ENCODE measurements around the gene SLC50A1. TPM values are rescaled to one million over a fixed set of nuclear protein-coding genes. Genes with fewer than 3 reads are reported as not detected.

The SLC50A1 gene
- total RNA-seq, 1 donor from 2014 or later = 42.6 TPM

- Histone ChIP-seq H3K9me3 (no peaks in the 10 kb centered on the region), H3K36me3 (peaks cover 50% of the 10 kb centered on the region), H3K4me1 (peaks cover 70% of the 10 kb centered on the region), H3K27ac (peak overlapping the region; percentile 91), H3K4me3 (peak overlapping the region; percentile 64), H3K27me3 (ENCODE audit: low read depth) (peaks cover 7% of the 10 kb centered on the region)
- ATAC-seq (no peak), DNase-seq (peak; percentile 58)
- intact Hi-C loops (cut with DNase I) = no loop called here
- TF ChIP-seq CTCF (IDR thresholded peaks at IDR 0.05) = no peak
These were observed 4.4 kb upstream of the SLC50A1 start for GRCh38 chr1:155131285-155131684.

DNA sequence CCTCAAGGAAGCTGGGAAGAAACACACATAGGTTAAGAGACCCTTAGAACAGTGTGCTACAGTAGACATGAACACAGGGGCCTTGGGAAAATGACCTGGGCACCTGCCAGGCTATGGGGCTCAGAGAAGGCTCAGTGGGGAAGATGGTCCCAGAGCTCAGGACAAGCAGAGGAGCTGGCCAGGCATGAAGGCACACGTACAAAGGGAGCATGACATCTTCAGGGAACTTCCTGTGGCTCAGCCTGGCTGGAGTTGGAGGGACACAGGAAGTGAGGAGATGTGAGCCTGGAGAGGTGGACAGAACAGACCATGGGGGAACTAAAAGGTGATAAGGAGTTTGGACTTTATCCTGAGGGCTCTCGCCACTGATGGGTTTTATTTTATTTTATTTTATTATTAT, 3.8 kb upstream of the SLC50A1 start:
- H3K9me3 ChIP-seq = no peaks in the 10 kb centered on the region
- peaks cover 50% of the 10 kb centered on the region for H3K36me3 ChIP-seq
- intact Hi-C loops (cut with DNase I) = no loop called here
- TF ChIP-seq CTCF (IDR thresholded peaks at IDR 0.05) = no peak
- peak overlapping the region; percentile 64 for H3K4me3 ChIP-seq
- H3K4me1 ChIP-seq = peaks cover 69% of the 10 kb centered on the region
- ATAC-seq (no peak), DNase-seq (no peak)
- H3K27ac ChIP-seq = peak overlapping the region; percentile 91
- peaks cover 7% of the 10 kb centered on the region for H3K27me3 ChIP-seq (ENCODE audit: low read depth)

GRCh38 chr1:155133799-155134281, 1.8 kb upstream of the SLC50A1 start:
- H3K27me3 ChIP-seq (ENCODE audit: low read depth) = no peaks in the 10 kb centered on the region
- H3K27ac ChIP-seq = peak overlapping the region; percentile 91
- intact Hi-C loops (cut with DNase I) = no loop called here
- peak overlapping the region; percentile 64 for H3K4me3 ChIP-seq
- DNase-seq (no peak), ATAC-seq (no peak)
- TF ChIP-seq CTCF (IDR thresholded peaks at IDR 0.05) = no peak
- no peaks in the 10 kb centered on the region for H3K9me3 ChIP-seq
- H3K4me1 ChIP-seq = peaks cover 63% of the 10 kb centered on the region
- peaks cover 50% of the 10 kb centered on the region for H3K36me3 ChIP-seq

GRCh38 chr1:155134322-155134721, 1.3 kb upstream of the SLC50A1 start:
- DNase-seq (no peak), ATAC-seq (no peak)
- peak overlapping the region; percentile 91 for H3K27ac ChIP-seq
- intact Hi-C loops (cut with DNase I) = no loop called here
- TF ChIP-seq CTCF (IDR thresholded peaks at IDR 0.05) = no peak
- H3K9me3 ChIP-seq = no peaks in the 10 kb centered on the region
- H3K4me3 ChIP-seq = peak overlapping the region; percentile 64
- H3K27me3 ChIP-seq (ENCODE audit: low read depth) = no peaks in the 10 kb centered on the region
- peaks cover 67% of the 10 kb centered on the region for H3K4me1 ChIP-seq
- H3K36me3 ChIP-seq = peaks cover 50% of the 10 kb centered on the region

DNA sequence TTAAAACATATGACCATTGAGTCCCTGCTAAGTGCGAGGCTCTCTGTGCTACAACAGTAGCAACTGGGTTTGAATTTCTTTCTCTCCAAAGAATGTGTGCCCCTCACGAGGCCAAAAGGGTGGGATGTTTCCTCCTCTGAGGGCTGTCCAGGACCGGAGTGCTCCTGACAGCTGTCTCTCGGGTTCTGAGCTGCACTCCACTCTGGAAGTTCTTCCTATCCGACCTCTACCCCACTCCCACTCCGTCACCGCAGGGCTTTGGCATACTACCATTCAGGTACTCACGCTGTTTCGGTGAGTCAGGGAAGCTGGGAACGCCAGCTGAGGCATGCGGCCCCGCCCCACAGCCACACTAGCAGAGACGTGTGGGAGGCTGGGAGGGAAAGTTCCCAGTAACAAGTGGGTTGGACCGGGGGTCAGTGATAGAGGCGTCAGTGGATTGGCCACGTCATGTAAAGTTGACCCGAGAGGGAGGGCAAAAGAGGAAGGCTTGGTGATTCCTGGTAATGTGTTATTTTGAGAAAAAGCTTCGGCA, 705 bp upstream of the SLC50A1 start:
- H3K9me3 ChIP-seq = no peaks in the 10 kb centered on the region
- H3K27ac ChIP-seq = peak overlapping the region; percentile 91
- H3K36me3 ChIP-seq = peaks cover 45% of the 10 kb centered on the region
- no peaks in the 10 kb centered on the region for H3K27me3 ChIP-seq (ENCODE audit: low read depth)
- ATAC-seq (peak; percentile 86 to 88), DNase-seq (peak; percentile 93)
- peaks cover 73% of the 10 kb centered on the region for H3K4me1 ChIP-seq
- intact Hi-C loops (cut with DNase I) = no loop called here
- TF ChIP-seq CTCF (IDR thresholded peaks at IDR 0.05) = no peak
- peak overlapping the region; percentile 64 for H3K4me3 ChIP-seq
